ENCODE data around the gene UQCRC2.

The UQCRC2 gene

DNA sequence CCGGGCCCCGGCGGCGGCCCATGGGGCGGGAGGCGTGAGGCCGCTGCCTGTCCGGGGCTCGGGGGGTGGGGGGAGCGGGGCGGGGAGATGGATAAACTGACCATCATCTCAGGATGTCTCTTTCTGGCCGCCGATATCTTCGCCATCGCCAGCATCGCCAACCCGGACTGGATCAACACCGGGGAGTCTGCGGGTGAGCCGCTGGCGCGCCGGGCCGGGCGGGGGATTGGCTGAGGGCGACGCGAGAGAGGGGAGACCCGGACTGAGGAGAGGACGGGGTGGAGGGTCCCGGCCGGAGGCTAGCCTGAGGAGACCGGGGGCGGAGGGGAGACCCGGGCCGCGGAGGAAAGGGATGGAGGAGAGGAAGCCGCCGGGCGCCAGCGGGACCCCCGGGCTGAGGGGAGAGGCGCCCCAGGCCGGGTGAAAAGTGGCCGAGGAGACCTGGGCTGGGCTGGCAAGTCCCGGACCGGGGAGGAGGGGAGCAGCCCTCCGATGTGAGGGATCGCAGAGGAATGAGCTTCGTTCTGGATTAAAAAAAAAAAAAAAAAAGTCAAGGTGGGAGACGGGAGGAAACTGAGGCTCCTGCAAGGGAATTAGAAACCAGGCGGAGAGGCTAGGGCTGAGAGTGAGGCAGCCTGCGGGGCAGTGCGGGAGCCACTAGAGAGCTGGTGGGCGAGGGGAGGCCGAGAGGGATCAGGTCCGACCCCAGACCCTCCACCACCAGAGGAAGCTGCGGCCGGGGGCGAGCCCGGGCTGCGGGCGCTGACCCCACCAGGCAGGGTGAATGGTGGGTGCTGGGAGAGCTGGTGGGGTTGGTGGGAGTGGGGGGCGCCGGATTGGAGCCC, 55.3 kb downstream of the UQCRC2 start:
- H3K4me3 ChIP-seq (ENCODE audit: low read depth in 1 of 2, low read length in 2 of 2), result peak overlapping the region; percentile 83 to 85
- H3K27ac ChIP-seq (ENCODE audit: low read length), result peak overlapping the region; percentile 43; the same call in 1 of the 2 replicates
- peak overlapping the region; percentile 80 for H2AFZ ChIP-seq (ENCODE audit: low read depth, low read length)
- H3K9ac ChIP-seq (ENCODE audit: low read depth, low read length), result peak overlapping the region; percentile 93
- no peak for TF ChIP-seq EZH2 (IDR thresholded peaks at IDR 0.05; ENCODE audit: borderline replicate concordance, low read depth, low read length, severe bottlenecking)
- TF ChIP-seq, protein P1, sequence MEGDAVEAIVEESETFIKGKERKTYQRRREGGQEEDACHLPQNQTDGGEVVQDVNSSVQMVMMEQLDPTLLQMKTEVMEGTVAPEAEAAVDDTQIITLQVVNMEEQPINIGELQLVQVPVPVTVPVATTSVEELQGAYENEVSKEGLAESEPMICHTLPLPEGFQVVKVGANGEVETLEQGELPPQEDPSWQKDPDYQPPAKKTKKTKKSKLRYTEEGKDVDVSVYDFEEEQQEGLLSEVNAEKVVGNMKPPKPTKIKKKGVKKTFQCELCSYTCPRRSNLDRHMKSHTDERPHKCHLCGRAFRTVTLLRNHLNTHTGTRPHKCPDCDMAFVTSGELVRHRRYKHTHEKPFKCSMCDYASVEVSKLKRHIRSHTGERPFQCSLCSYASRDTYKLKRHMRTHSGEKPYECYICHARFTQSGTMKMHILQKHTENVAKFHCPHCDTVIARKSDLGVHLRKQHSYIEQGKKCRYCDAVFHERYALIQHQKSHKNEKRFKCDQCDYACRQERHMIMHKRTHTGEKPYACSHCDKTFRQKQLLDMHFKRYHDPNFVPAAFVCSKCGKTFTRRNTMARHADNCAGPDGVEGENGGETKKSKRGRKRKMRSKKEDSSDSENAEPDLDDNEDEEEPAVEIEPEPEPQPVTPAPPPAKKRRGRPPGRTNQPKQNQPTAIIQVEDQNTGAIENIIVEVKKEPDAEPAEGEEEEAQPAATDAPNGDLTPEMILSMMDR (IDR thresholded peaks at IDR 0.05; ENCODE audit: borderline replicate concordance, extremely low read depth, low read length, poor library complexity, severe bottlenecking), result no peak
- no peaks in the 10 kb centered on the region for H3K27me3 ChIP-seq (ENCODE audit: insufficient read depth, low read length, poor library complexity)
- peaks cover 11% of the 10 kb centered on the region; the same call in 1 of the 2 replicates for H4K20me1 ChIP-seq (ENCODE audit: insufficient read depth, low read length)
- peak overlapping the region; percentile 91 for H3K4me2 ChIP-seq (ENCODE audit: insufficient read depth, low read length)
- DNase-seq (peak; percentile 27), ATAC-seq (ENCODE audit: insufficient read depth, low read depth) (peak; percentile 43)
- H3K79me2 ChIP-seq (ENCODE audit: insufficient read depth, low read length), result peaks cover 47% of the 10 kb centered on the region
- no peaks in the 10 kb centered on the region for H3K9me3 ChIP-seq (ENCODE audit: insufficient read depth, low read length, severe bottlenecking)
- H3K36me3 ChIP-seq (ENCODE audit: insufficient read depth, low read length), result no peaks in the 10 kb centered on the region; the same call in 1 of the 2 replicates
- peaks cover 29% of the 10 kb centered on the region for H3K4me1 ChIP-seq (ENCODE audit: insufficient read depth, low read length)

DNA sequence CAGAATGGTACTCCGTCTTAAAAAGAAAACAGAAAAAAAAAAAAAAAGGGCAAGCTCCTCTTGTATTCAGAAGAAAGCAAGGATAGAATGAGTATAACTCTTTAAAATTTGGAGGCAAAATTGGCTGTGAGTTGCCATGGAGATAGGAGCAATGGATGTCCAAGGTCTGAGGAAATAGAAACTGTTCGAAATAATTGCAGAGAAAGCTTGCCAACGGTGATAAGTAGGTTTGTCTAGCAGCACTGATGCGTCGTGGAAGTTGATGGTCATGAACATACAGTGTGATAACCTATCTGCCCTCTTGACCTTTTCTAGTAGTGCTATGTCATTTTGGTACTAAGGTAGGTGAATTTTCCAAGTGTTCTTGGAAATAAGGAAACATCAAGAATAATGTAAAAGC, 57.7 kb downstream of the UQCRC2 start:
- Histone ChIP-seq H4K20me1 (ENCODE audit: insufficient read depth, low read length) (peaks cover 20% of the 10 kb centered on the region; the same call in 1 of the 2 replicates), H3K4me3 (ENCODE audit: low read depth in 1 of 2, low read length in 2 of 2) (no peak overlapping the region), H3K27me3 (ENCODE audit: insufficient read depth, low read length, poor library complexity) (no peaks in the 10 kb centered on the region), H3K79me2 (ENCODE audit: insufficient read depth, low read length) (peaks cover 68% of the 10 kb centered on the region), H3K9me3 (ENCODE audit: insufficient read depth, low read length, severe bottlenecking) (no peaks in the 10 kb centered on the region), H3K4me1 (ENCODE audit: insufficient read depth, low read length) (peaks cover 29% of the 10 kb centered on the region), H3K9ac (ENCODE audit: low read depth, low read length) (no peak overlapping the region), H3K36me3 (ENCODE audit: insufficient read depth, low read length) (no peaks in the 10 kb centered on the region; the same call in 1 of the 2 replicates), H2AFZ (ENCODE audit: low read depth, low read length) (no peak overlapping the region), H3K27ac (ENCODE audit: low read length) (no peak overlapping the region), H3K4me2 (ENCODE audit: insufficient read depth, low read length) (no peak overlapping the region; the same call in 1 of the 2 replicates)
- ATAC-seq (ENCODE audit: insufficient read depth, low read depth), result no peak
- DNase-seq, result no peak
- no peak for TF ChIP-seq EZH2 (IDR thresholded peaks at IDR 0.05; ENCODE audit: borderline replicate concordance, low read depth, low read length, severe bottlenecking)

DNA sequence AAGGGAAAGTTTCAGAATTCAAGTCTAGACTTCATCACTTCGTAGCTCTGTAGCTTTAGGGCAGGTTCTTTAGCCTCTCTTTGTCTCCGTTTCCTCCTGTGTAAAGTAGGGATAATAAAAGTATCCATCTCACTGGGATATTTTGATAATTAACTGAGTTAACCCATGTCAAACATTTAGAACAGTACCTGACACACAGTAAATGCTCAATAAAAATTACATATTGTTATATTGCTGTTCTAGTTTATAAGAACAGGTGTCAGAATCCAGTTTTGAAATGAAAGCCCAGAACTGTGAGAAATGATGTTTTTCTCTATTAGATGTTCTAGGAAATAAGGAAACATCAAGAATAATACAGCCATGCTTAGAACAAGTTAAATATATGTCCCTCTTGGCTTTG, 59.1 kb downstream of the UQCRC2 start:
- Histone ChIP-seq H3K27ac (ENCODE audit: low read length) (no peak overlapping the region), H3K4me3 (ENCODE audit: low read depth in 1 of 2, low read length in 2 of 2) (no peak overlapping the region), H3K36me3 (ENCODE audit: insufficient read depth, low read length) (no peaks in the 10 kb centered on the region; the same call in 1 of the 2 replicates), H3K9me3 (ENCODE audit: insufficient read depth, low read length, severe bottlenecking) (no peaks in the 10 kb centered on the region), H3K27me3 (ENCODE audit: insufficient read depth, low read length, poor library complexity) (no peaks in the 10 kb centered on the region), H3K79me2 (ENCODE audit: insufficient read depth, low read length) (peaks cover 80% of the 10 kb centered on the region), H3K4me2 (ENCODE audit: insufficient read depth, low read length) (no peak overlapping the region), H4K20me1 (ENCODE audit: insufficient read depth, low read length) (peaks cover 20% of the 10 kb centered on the region; the same call in 1 of the 2 replicates), H3K9ac (ENCODE audit: low read depth, low read length) (no peak overlapping the region), H2AFZ (ENCODE audit: low read depth, low read length) (no peak overlapping the region), H3K4me1 (ENCODE audit: insufficient read depth, low read length) (peaks cover 21% of the 10 kb centered on the region)
- ATAC-seq (ENCODE audit: insufficient read depth, low read depth) (no peak), DNase-seq (no peak)
- TF ChIP-seq, protein P1 (IDR thresholded peaks at IDR 0.05; ENCODE audit: borderline replicate concordance, extremely low read depth, low read length, poor library complexity, severe bottlenecking), result no peak
- no peak for TF ChIP-seq EZH2 (IDR thresholded peaks at IDR 0.05; ENCODE audit: borderline replicate concordance, low read depth, low read length, severe bottlenecking)

DNA sequence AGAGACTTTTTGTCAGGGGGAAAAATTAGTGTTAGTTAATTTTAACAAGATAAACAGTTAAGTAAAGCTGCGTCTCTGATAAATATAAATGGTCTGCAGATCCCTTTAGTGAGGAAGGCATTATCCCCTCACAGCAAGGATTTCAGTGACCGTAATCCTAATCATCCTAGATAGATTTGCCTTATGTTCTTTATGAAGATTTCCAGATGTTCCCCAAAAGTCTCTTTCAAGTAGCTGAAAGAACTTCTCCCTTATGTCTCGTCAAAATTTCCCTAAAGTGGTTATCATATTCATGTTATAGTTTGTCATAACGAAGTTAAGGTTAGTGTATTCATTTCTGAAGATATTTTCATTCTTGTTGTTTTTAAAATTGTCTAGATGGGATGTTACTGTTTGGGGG, 60.3 kb downstream of the UQCRC2 start:
- Histone ChIP-seq H3K4me2 (ENCODE audit: insufficient read depth, low read length) (no peak overlapping the region), H3K27ac (ENCODE audit: low read length) (no peak overlapping the region), H3K9me3 (ENCODE audit: insufficient read depth, low read length, severe bottlenecking) (no peaks in the 10 kb centered on the region), H3K27me3 (ENCODE audit: insufficient read depth, low read length, poor library complexity) (no peaks in the 10 kb centered on the region), H3K9ac (ENCODE audit: low read depth, low read length) (no peak overlapping the region), H3K36me3 (ENCODE audit: insufficient read depth, low read length) (no peaks in the 10 kb centered on the region), H3K4me3 (ENCODE audit: low read depth in 1 of 2, low read length in 2 of 2) (no peak overlapping the region), H4K20me1 (ENCODE audit: insufficient read depth, low read length) (peaks cover 20% of the 10 kb centered on the region; the same call in 1 of the 2 replicates), H3K79me2 (ENCODE audit: insufficient read depth, low read length) (peaks cover 79% of the 10 kb centered on the region), H3K4me1 (ENCODE audit: insufficient read depth, low read length) (peaks cover 16% of the 10 kb centered on the region), H2AFZ (ENCODE audit: low read depth, low read length) (no peak overlapping the region)
- DNase-seq (no peak), ATAC-seq (ENCODE audit: insufficient read depth, low read depth) (no peak)
- TF ChIP-seq EZH2 (IDR thresholded peaks at IDR 0.05; ENCODE audit: borderline replicate concordance, low read depth, low read length, severe bottlenecking), result no peak
- TF ChIP-seq, protein P1 (IDR thresholded peaks at IDR 0.05; ENCODE audit: borderline replicate concordance, extremely low read depth, low read length, poor library complexity, severe bottlenecking), result no peak
